KMS-11 (cell line): Measurements from ENCODE around the gene SLC25A38.
"Not testable (repeated sequence)": the region's sequence is repeated elsewhere in the genome, so short reads cannot be mapped to it uniquely, and the experiment has no call there.

Experiments used
- H2AFZ ChIP-seq: fragments of 200-600 bp; sonication (generic); 2 replicates; pipeline ENCODE4 v1.6.1; 2016; ENCODE audit warnings: antibody characterized with exemption, mixed run types, low read depth
- H3K27ac ChIP-seq: fragments of 200-600 bp; sonication (generic); 2 replicates; pipeline ENCODE4 v1.6.1; 2016; ENCODE audit warnings: mild to moderate bottlenecking, mixed run types
- H3K27me3 ChIP-seq: fragments of 200-600 bp; sonication (generic); 2 replicates; pipeline ENCODE4 v1.6.1; 2017; ENCODE audit warnings: mild to moderate bottlenecking, low read depth, mixed run types, moderate library complexity; ENCODE audit not compliant: insufficient read depth
- H3K36me3 ChIP-seq: fragments of 200-600 bp; sonication (generic); 2 replicates; pipeline ENCODE4 v1.6.1; 2017; ENCODE audit warnings: mild to moderate bottlenecking, mixed run types; ENCODE audit not compliant: insufficient read depth
- H3K4me1 ChIP-seq: fragments of 200-600 bp; sonication (generic); 2 replicates; pipeline ENCODE4 v1.6.1; 2016; ENCODE audit warnings: mild to moderate bottlenecking, low read depth, mixed run types; ENCODE audit not compliant: poor library complexity, severe bottlenecking
- H3K4me2 ChIP-seq: fragments of 200-600 bp; sonication (generic); 2 replicates; pipeline ENCODE4 v1.7.0; 2016; ENCODE audit warnings: mild to moderate bottlenecking, mixed run types
- H3K4me3 ChIP-seq: fragments of 200-600 bp; sonication (generic); IDR thresholded peaks from 2 replicates; pipeline ENCODE4 v1.6.1; 2017; ENCODE audit warnings: low read depth, low read length, mixed read lengths; ENCODE audit not compliant: insufficient read depth
- H3K79me2 ChIP-seq: fragments of 200-600 bp; sonication (generic); 2 replicates; pipeline ENCODE4 v1.6.1; 2016; ENCODE audit warnings: low read depth, mixed run types; ENCODE audit not compliant: insufficient read depth
- H3K9ac ChIP-seq: fragments of 200-600 bp; sonication (generic); 2 replicates; pipeline ENCODE4 v1.6.1; 2016; ENCODE audit warnings: mild to moderate bottlenecking, mixed run types
- H4K20me1 ChIP-seq: fragments of 200-600 bp; sonication (generic); 2 replicates; pipeline ENCODE4 v1.6.1; 2016; ENCODE audit warnings: mild to moderate bottlenecking, mixed run types; ENCODE audit not compliant: insufficient read depth
- CTCF ChIP-seq: fragments of 200-600 bp; sonication (generic); conservative IDR thresholded peaks from 2 replicates; pipeline ENCODE4 v1.6.1; 2017; ENCODE audit warnings: low read depth, mild to moderate bottlenecking, antibody characterized with exemption, low read length, moderate library complexity, mixed read lengths

The SLC25A38 gene

GRCh38 chr3:39410893-39411292, 27.7 kb downstream of the SLC25A38 start:
- 0 out of 2 replicates have a peak, but pooled peaks cover 8% of the 10 kb centered on the region for H4K20me1 ChIP-seq

GRCh38 chr3:39412668-39413260, 29.6 kb downstream of the SLC25A38 start:
- Histone ChIP-seq H3K4me2 (no peak overlapping the region), H4K20me1 (0 out of 2 replicates have a peak, but pooled peaks cover 8% of the 10 kb centered on the region), H3K27ac (no peak overlapping the region), H3K4me1 (peaks cover 14% of the 10 kb centered on the region), H3K4me3 (no peak overlapping the region), H3K9ac (no peak overlapping the region), H3K36me3 (peaks cover 20% of the 10 kb centered on the region), H2AFZ (no peak overlapping the region), H3K79me2 (peaks cover 22% of the 10 kb centered on the region), H3K27me3 (no peaks in the 10 kb centered on the region)
- TF ChIP-seq CTCF, result no peak

More at GRCh38 chr3:39410893-39411292, 27.7 kb downstream of the SLC25A38 start:
- H3K27me3 ChIP-seq, result no peaks in the 10 kb centered on the region
- peaks cover 35% of the 10 kb centered on the region for H3K79me2 ChIP-seq
- peaks cover 15% of the 10 kb centered on the region for H3K4me1 ChIP-seq
- H3K4me3 ChIP-seq, result no peak overlapping the region
- H2AFZ ChIP-seq, result no peak overlapping the region
- H3K27ac ChIP-seq, result no peak overlapping the region
- H3K36me3 ChIP-seq, result peaks cover 20% of the 10 kb centered on the region
- no peak overlapping the region for H3K4me2 ChIP-seq
- no peak overlapping the region for H3K9ac ChIP-seq
- no peak for TF ChIP-seq CTCF

- Histone ChIP-seq H3K79me2 (peaks cover 11% of the 10 kb centered on the region; the same call in 1 of the 2 replicates), H3K4me3 (no peak overlapping the region), H3K4me1 (peaks cover 4% of the 10 kb centered on the region), H3K36me3 (peaks cover 11% of the 10 kb centered on the region; the same call in 1 of the 2 replicates), H2AFZ (no peak overlapping the region), H4K20me1 (0 out of 2 replicates have a peak, but pooled peaks cover 8% of the 10 kb centered on the region), H3K4me2 (no peak overlapping the region), H3K27me3 (no peaks in the 10 kb centered on the region), H3K27ac (no peak overlapping the region), H3K9ac (no peak overlapping the region)
- no peak for TF ChIP-seq CTCF
These were observed 30.7 kb downstream of the SLC25A38 start for GRCh38 chr3:39413691-39414420.

- H3K4me2 ChIP-seq, result no peak overlapping the region
- H3K9ac ChIP-seq, result no peak overlapping the region
- H3K4me1 ChIP-seq, result peaks cover under 1% of the 10 kb centered on the region
- H3K27ac ChIP-seq, result no peak overlapping the region; the same call in 1 of the 2 replicates
- no peak overlapping the region for H2AFZ ChIP-seq
- 0 out of 2 replicates have a peak, but pooled peaks cover 7% of the 10 kb centered on the region for H4K20me1 ChIP-seq
- no peak for TF ChIP-seq CTCF
- H3K27me3 ChIP-seq, result no peaks in the 10 kb centered on the region
- H3K79me2 ChIP-seq, result peaks cover 9% of the 10 kb centered on the region; the same call in 1 of the 2 replicates
- no peak overlapping the region for H3K4me3 ChIP-seq
- H3K36me3 ChIP-seq, result peaks cover 11% of the 10 kb centered on the region; the same call in 1 of the 2 replicates
These were observed 31.3 kb downstream of the SLC25A38 start for GRCh38 chr3:39414421-39414907.

- H4K20me1 ChIP-seq, H3K9ac ChIP-seq, H3K4me3 ChIP-seq, H3K27me3 ChIP-seq, H3K4me2 ChIP-seq, H3K79me2 ChIP-seq, H3K4me1 ChIP-seq, H3K27ac ChIP-seq, H3K36me3 ChIP-seq, H2AFZ ChIP-seq: not testable (repeated sequence)
These were observed 32.1 kb downstream of the SLC25A38 start for GRCh38 chr3:39415302-39415701.
